Astrocyte of the spinal cord (primary cell): ENCODE measurements around the gene VPS51.

Source experiments
- DNase-seq: peaks from one replicate; pipeline ENCODE4 v3.0.0; 2011; ENCODE audit warnings: low read depth, low spot score
- H3K4me3 ChIP-seq: 2 replicates; pipeline ENCODE4 v1.5.1; 2011; ENCODE audit warnings: low read depth, mild to moderate bottlenecking, low read length, moderate library complexity
- in situ Hi-C: cut with HindIII; loops from 2 replicates; pipeline ENCODE4 v1.10.0; 2017; ENCODE audit warnings: low sequenced_read_pairs
- TF ChIP-seq, protein P1 (sequence below): IDR thresholded peaks from 2 replicates; pipeline ENCODE4 v1.5.1; 2012; ENCODE audit warnings: low read depth, mild to moderate bottlenecking, low read length, inconsistent platforms

Gene VPS51

DNA sequence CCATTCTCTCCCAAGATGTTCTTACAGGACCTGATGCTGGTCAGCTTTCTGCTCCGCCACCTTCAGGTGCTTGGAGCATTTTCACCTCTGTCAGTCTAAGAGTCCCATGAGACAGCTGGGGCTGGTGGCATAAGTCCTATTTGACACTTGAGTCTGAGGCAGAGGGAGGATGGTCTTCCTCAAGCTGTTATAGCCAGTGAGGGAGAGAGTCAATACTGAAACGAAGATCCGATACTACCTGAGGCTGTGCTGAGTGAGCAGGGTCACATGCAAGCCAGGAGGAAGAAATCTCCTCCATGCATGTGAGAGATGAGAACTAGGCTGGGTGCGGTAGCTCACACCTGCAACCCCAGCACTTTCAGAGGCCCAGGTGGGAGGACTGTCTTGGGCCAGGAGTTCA is 6.4 kb upstream of the VPS51 start:
- TF ChIP-seq, protein P1, sequence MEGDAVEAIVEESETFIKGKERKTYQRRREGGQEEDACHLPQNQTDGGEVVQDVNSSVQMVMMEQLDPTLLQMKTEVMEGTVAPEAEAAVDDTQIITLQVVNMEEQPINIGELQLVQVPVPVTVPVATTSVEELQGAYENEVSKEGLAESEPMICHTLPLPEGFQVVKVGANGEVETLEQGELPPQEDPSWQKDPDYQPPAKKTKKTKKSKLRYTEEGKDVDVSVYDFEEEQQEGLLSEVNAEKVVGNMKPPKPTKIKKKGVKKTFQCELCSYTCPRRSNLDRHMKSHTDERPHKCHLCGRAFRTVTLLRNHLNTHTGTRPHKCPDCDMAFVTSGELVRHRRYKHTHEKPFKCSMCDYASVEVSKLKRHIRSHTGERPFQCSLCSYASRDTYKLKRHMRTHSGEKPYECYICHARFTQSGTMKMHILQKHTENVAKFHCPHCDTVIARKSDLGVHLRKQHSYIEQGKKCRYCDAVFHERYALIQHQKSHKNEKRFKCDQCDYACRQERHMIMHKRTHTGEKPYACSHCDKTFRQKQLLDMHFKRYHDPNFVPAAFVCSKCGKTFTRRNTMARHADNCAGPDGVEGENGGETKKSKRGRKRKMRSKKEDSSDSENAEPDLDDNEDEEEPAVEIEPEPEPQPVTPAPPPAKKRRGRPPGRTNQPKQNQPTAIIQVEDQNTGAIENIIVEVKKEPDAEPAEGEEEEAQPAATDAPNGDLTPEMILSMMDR: no peak
- in situ Hi-C loops: no loop called here
- DNase-seq: no peak
- H3K4me3 ChIP-seq: no peak overlapping the region

GRCh38 chr11:65090628-65091027 is 5.4 kb upstream of the VPS51 start:
- in situ Hi-C loops: no loop called here
- DNase-seq: no peak
- TF ChIP-seq, protein P1: no peak
- H3K4me3 ChIP-seq: no peak overlapping the region

DNA sequence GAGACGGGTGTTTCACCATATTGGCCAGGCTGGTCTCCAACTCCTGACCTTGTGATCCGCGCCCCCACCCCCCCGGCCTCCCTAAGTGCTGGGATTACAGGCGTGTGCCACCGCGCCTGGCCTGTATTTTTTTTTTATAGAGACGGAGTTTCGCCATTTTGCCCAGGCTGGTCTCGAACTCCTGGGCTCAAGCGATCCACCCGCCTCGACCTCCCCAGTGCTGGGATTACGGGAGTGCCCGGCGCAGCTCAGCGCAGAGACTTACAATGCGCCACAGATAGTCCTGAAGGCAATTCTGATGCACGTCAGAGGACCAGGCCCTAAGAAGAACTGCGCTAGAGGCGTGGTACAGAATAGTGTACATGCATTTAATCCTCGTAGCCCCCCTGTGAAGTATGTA is 587 bp upstream of the VPS51 start:
- TF ChIP-seq, protein P1: no peak
- H3K4me3 ChIP-seq: peak overlapping the region; percentile 77
- peak; percentile 3 for DNase-seq
- in situ Hi-C loops: no loop called here

- in situ Hi-C loops: no loop called here
- H3K4me3 ChIP-seq: peak overlapping the region; percentile 77
- no peak for DNase-seq
- TF ChIP-seq, protein P1: no peak
Measured at GRCh38 chr11:65096926-65097325, 912 bp downstream of the VPS51 start.

DNA sequence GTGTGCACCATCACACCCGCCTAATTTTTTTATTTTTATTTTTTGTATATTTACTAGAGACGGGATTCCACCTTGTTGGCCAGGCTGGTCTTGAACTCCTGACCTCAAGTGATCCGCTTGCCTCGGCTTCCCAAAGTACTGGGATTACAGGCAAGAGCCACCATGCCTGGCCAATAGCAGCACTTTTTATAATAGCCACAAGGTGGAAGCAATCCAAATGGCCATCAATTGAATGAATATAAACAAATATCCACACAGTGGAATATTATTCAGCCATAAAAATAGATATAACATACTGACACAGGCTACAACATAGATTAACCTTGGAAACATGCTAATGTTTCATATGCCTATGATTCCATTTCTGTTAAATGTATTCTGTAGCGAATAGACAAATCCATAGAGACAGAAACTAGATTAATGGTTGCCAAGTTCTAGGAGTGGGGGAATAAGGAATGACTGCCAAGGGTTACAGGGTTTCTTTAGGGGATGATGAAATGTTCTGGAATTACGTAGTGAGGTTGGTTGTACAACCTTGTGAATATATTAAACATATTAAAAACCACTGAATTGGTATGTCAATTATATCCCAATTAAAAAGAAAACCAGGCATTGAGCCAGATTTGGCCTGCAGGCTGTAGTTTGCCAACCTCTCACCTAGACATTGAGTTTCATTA is 4.8 kb downstream of the VPS51 start:
- in situ Hi-C loops: no loop called here
- TF ChIP-seq, protein P1: no peak
- DNase-seq: no peak
- no peak overlapping the region for H3K4me3 ChIP-seq

DNA sequence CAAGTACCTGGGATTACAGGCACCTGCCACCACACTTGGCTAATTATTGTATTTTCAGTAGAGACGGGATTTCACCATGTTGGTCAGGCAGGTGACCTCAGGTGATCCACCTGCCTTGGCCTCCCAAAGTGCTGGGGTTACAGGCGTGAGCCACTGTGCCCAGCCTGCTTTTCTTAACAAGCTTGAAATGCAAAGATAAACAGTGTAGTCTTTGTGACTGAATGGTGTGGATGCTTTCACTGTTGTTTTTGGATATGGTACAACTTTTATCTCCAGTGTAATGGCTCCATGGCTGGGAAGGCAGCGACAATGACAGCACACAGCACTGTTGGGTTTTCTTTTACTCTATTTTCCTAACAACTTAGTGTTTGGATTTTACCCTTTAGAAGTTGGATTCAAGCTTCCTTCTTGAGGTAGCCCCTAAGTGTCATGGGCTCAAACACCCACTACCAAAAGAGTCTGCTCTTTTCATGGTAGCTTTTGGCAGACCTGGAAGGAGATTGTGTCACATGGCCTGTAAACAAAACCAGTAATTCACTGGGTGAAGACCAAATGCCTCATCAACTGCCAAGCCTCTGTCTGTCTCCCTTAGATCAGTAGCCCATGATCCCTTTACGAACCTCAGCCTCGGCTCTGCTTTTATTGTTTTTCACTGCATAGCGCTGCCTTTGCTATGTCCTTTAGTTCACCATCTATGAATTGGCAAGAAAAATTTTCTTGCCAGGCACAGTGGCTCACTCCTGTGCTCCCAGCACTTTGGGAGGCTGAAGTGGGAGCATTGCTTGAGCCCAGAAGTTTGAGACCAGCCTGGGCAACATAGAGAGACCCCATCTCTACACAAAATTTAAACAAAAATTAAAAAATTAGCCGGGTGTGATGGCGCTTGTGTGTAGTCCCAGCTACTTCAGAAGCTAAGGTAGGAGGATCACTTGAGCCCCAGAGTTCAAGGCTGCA is 6.4 kb downstream of the VPS51 start:
- no peak overlapping the region for H3K4me3 ChIP-seq
- in situ Hi-C loops: no loop called here
- DNase-seq: peak; percentile 25
- TF ChIP-seq, protein P1: no peak
